OCI-M1 (cell line): Measurements from ENCODE around the gene ATXN1.

Experiments used
- DNase-seq: peaks from one replicate; lab custom pipeline; 2025; lab: John Stamatoyannopoulos, UW

Gene ATXN1

GRCh38 chr6:16359563-16359962, 401.7 kb downstream of the ATXN1 start:
- DNase-seq: no peak

GRCh38 chr6:16358531-16359138, 402.6 kb downstream of the ATXN1 start:
- no peak for DNase-seq

GRCh38 chr6:16355699-16356446, 405.4 kb downstream of the ATXN1 start:
- DNase-seq: no peak

GRCh38 chr6:16355238-16355637, 406.0 kb downstream of the ATXN1 start:
- no peak for DNase-seq

GRCh38 chr6:16354692-16355091, 406.6 kb downstream of the ATXN1 start:
- DNase-seq: no peak

GRCh38 chr6:16352821-16353438, 408.3 kb downstream of the ATXN1 start:
- no peak for DNase-seq

- no peak for DNase-seq
Observed at GRCh38 chr6:16352258-16352635, 409.0 kb downstream of the ATXN1 start.

GRCh38 chr6:16349544-16349943, 411.7 kb downstream of the ATXN1 start:
- DNase-seq: no peak

GRCh38 chr6:16346831-16347230, 414.4 kb downstream of the ATXN1 start:
- no peak for DNase-seq

- DNase-seq: no peak
Observed at GRCh38 chr6:16345449-16346330, 415.6 kb downstream of the ATXN1 start.

GRCh38 chr6:16344756-16345155, 416.5 kb downstream of the ATXN1 start:
- no peak for DNase-seq

GRCh38 chr6:16343593-16343992, 417.7 kb downstream of the ATXN1 start:
- no peak for DNase-seq

- DNase-seq: no peak
Observed at GRCh38 chr6:16339265-16339587, 422.0 kb downstream of the ATXN1 start.

GRCh38 chr6:16338577-16339264, 422.5 kb downstream of the ATXN1 start:
- peak; percentile 40 for DNase-seq

GRCh38 chr6:16337295-16337975, 423.8 kb downstream of the ATXN1 start:
- DNase-seq: peak; percentile 58

- DNase-seq: no peak
Observed at GRCh38 chr6:16336911-16337294, 424.4 kb downstream of the ATXN1 start.

GRCh38 chr6:16336056-16336818, 425.0 kb downstream of the ATXN1 start:
- DNase-seq: no peak

GRCh38 chr6:16335176-16335575, 426.1 kb downstream of the ATXN1 start:
- no peak for DNase-seq

GRCh38 chr6:16334671-16335070, 426.6 kb downstream of the ATXN1 start:
- peak; percentile 63 for DNase-seq

- DNase-seq: no peak
Observed at GRCh38 chr6:16333580-16333979, 427.7 kb downstream of the ATXN1 start.

- DNase-seq: peak; percentile 95
Observed at GRCh38 chr6:16332175-16332542, 429.1 kb downstream of the ATXN1 start.
